NT2/D1 (cell line): ENCODE measurements around the gene PPARGC1A.

Experiments
- DNase-seq: peaks from one replicate; pipeline ENCODE4 v3.0.0-alpha.2; 2011; ENCODE audit warnings: low read depth, low spot score
- H3K27me3 ChIP-seq: 2 replicates; pipeline ENCODE4 v1.6.0; 2011; ENCODE audit warnings: mild to moderate bottlenecking; ENCODE audit not compliant: insufficient read length, insufficient read depth
- H3K36me3 ChIP-seq: 2 replicates; pipeline ENCODE4 v1.6.1; 2011; ENCODE audit warnings: mild to moderate bottlenecking, low read length, mixed read lengths; ENCODE audit not compliant: insufficient read depth, insufficient read length
- H3K4me1 ChIP-seq: 2 replicates; pipeline ENCODE4 v1.5.1; 2011; ENCODE audit not compliant: insufficient read depth, insufficient read length
- H3K4me3 ChIP-seq: 2 replicates; pipeline ENCODE4 v1.5.1; 2011; ENCODE audit warnings: low read depth; ENCODE audit not compliant: insufficient read length
- H3K9ac ChIP-seq: 2 replicates; pipeline ENCODE4 v1.6.0; 2011; ENCODE audit warnings: low read depth; ENCODE audit not compliant: insufficient read length
- H3K9me3 ChIP-seq: 2 replicates; pipeline ENCODE4 v1.5.1; 2011; ENCODE audit warnings: mild to moderate bottlenecking, low read length; ENCODE audit not compliant: insufficient read depth
- SUZ12 ChIP-seq: IDR thresholded peaks from 2 replicates; pipeline ENCODE4 v1.6.1; 2011; ENCODE audit not compliant: insufficient read length, insufficient read depth; ENCODE audit errors: extremely low read depth
- YY1 ChIP-seq: IDR thresholded peaks from 2 replicates; pipeline ENCODE4 v1.6.1; 2011; ENCODE audit not compliant: insufficient read length, insufficient read depth
- ZNF274 ChIP-seq: IDR thresholded peaks from 2 replicates; pipeline ENCODE4 v1.6.1; 2011; ENCODE audit warnings: mild to moderate bottlenecking, low read depth, low read length

The PPARGC1A gene

DNA sequence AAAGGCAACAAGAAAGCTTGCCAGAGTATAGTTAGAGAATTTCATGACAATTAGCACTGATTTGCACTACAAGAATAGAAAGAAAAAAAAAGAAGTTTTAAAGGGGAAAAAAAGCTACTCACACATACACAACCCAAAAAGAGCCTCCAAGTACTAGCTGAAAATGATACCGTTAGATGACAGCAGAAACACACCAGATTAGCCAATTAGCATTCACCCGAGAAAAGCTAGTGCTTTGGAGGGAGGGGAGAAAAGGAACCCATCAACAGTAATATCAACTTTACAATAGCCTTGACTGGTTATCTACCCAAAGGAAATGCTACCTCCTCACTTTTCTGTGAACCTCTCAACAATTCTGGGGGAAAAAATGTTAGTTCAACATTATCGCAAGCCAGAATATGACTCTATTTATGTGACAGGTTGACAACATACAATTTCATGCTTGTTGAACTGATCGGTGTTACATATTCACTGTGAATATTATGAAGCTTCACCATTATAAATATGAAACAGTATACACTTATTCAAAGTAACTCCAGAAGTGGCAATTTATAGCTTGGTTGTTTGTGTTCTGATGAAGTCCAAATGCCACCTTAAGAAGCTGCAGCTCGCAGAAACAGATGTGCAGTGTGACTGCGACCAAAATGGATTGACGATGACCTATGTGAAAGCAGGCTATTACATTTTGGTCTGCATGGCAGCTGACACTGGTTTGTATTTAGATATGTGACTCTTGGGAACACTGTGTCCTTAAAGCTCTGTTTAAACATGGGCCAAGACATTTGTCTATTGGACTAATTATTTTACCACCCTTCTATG is 15.9 kb downstream of the PPARGC1A start:
- Histone ChIP-seq H3K27me3 (no peaks in the 10 kb centered on the region), H3K36me3 (no peaks in the 10 kb centered on the region), H3K9me3 (no peaks in the 10 kb centered on the region), H3K9ac (no peak overlapping the region), H3K4me3 (no peak overlapping the region), H3K4me1 (peaks cover 2% of the 10 kb centered on the region)
- TF ChIP-seq ZNF274 = no peak
- DNase-seq = no peak

DNA sequence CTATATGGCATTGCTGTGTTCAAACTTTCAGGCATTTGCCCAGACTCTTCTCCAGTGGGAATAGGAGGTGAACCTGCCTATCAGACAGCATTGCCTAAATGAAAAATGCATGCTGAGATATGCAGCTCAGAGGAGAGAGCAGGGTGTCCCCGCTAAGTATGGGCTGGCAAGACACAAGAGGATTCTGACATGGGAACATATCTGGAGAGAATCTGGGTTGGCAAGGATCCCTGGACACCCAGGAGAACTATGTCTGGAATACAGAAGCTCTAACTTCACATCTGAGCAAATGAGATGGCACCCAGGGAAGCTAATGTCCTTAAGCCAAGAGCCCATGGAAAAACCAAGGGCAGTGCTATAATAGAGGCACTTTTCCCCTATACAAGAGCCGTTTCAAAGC is 18.4 kb downstream of the PPARGC1A start:
- Histone ChIP-seq H3K9ac (no peak overlapping the region), H3K27me3 (no peaks in the 10 kb centered on the region), H3K4me1 (no peaks in the 10 kb centered on the region), H3K9me3 (no peaks in the 10 kb centered on the region), H3K36me3 (no peaks in the 10 kb centered on the region), H3K4me3 (no peak overlapping the region)
- no peak for TF ChIP-seq SUZ12
- TF ChIP-seq ZNF274 = no peak
- no peak for TF ChIP-seq YY1
- no peak for DNase-seq

DNA sequence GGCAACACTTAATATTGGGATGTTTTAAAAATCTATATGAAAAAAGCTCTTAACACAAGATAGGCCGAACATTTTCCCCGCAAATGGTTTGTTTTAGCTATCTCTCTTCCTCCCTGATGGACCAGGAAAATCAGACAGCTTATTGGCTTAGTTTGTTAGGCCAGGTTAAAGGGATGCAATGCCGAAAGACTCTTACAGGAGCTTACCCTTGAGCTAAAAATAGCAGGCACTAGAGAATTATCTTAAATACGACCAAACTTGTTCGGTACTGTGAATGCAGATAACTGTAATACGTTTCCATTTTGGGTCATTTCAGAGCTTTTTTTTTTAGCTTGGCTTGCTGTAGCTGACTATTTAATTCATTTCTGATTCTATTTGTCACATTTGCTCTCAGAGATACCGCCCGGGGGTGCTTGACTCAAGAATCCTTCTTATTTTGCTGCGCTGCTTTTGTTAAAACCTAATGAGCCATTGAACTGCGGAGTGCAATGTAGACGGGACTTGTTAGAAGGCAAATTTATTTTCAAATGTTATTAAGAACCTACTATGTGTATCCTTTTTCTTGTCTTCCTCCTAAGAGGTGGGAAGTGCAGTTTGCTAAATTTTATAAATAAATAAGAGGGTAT is 23.3 kb downstream of the PPARGC1A start:
- Histone ChIP-seq H3K9me3 (no peaks in the 10 kb centered on the region), H3K4me1 (no peaks in the 10 kb centered on the region), H3K4me3 (no peak overlapping the region), H3K27me3 (no peaks in the 10 kb centered on the region), H3K9ac (no peak overlapping the region), H3K36me3 (no peaks in the 10 kb centered on the region)
- no peak for DNase-seq
- TF ChIP-seq YY1 (no peak), ZNF274 (no peak), SUZ12 (no peak)

DNA sequence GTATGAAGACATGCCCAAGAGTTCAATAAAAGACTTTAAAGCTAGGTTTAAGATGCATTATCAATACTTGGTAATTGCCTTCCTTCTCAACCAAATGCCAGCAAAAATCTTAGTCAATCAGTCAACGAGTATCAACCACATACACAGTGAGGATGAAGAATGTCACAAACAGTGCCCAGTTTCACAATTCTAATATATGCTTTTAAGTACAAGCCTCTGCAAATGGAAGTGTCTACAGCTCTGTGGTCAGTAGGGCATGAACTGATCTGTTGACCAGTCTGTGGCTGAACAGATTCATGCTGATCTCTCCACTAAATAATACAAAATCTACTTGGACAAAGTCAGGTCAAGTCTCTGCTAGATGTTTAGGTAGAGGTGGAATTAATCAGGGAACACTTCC is 27.9 kb downstream of the PPARGC1A start:
- Histone ChIP-seq H3K9me3 (peaks cover 8% of the 10 kb centered on the region; the same call in 1 of the 2 replicates), H3K27me3 (no peaks in the 10 kb centered on the region), H3K9ac (no peak overlapping the region), H3K36me3 (no peaks in the 10 kb centered on the region), H3K4me3 (no peak overlapping the region), H3K4me1 (no peaks in the 10 kb centered on the region)
- DNase-seq = no peak
- TF ChIP-seq YY1 (no peak), SUZ12 (no peak), ZNF274 (no peak)

DNA sequence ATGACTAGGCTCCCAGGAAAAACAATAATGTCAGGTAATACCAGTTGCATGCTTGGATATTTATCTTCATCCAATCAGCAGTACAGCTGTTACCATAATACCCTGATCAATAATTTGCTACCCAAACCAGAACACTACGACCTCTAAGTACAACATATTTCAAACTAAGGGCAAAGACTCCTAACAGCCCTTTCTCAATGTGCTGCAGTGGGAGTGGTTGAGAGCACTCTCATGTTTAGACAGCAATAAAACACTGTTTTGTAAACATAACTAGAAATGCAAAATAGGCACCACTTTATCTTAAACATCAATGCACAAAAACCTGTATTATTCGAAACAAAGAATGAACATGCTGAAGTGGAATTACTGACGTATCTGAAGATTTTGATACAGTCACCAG is 28.9 kb downstream of the PPARGC1A start:
- Histone ChIP-seq H3K9ac (no peak overlapping the region), H3K36me3 (no peaks in the 10 kb centered on the region)

DNA sequence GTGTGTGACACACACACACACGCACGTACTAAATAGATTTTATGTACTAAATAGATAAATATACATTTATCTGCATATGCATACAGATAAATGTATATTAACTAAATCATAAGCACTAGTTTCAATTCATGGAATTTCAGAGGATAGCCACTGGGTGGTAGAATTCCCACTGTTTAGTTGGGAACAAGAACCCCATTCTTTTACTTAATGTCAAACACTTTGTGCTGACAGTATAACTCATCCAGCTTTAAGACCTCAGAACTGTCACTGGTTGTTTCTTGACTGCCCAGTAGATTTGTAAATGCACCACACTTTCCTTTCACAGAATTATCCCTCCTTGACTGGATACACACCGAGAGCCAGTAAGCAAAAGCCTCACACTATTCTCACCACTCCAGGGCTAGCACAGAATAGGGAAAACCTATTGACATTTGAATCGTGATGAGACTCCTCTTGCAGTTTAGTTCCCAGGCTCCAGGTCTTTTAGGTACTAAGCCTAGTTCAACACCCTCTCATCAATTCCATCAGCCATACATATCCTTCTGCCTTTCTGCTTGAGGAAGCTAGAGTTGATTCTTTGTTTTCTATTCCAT is 32.4 kb downstream of the PPARGC1A start:
- H3K36me3 ChIP-seq = no peaks in the 10 kb centered on the region
- H3K9me3 ChIP-seq = peaks cover 8% of the 10 kb centered on the region; the same call in 1 of the 2 replicates
- DNase-seq = no peak
- no peaks in the 10 kb centered on the region for H3K27me3 ChIP-seq
- no peaks in the 10 kb centered on the region for H3K4me1 ChIP-seq
- no peak overlapping the region for H3K4me3 ChIP-seq
- no peak overlapping the region for H3K9ac ChIP-seq
- TF ChIP-seq ZNF274 = no peak
- TF ChIP-seq SUZ12 = no peak
- TF ChIP-seq YY1 = no peak

More for the DNA sequence above, 28.9 kb downstream of the PPARGC1A start:
- Histone ChIP-seq H3K27me3 (no peaks in the 10 kb centered on the region), H3K9me3 (peaks cover 8% of the 10 kb centered on the region; the same call in 1 of the 2 replicates), H3K4me1 (no peaks in the 10 kb centered on the region), H3K4me3 (no peak overlapping the region)
- no peak for TF ChIP-seq SUZ12
- DNase-seq = no peak

DNA sequence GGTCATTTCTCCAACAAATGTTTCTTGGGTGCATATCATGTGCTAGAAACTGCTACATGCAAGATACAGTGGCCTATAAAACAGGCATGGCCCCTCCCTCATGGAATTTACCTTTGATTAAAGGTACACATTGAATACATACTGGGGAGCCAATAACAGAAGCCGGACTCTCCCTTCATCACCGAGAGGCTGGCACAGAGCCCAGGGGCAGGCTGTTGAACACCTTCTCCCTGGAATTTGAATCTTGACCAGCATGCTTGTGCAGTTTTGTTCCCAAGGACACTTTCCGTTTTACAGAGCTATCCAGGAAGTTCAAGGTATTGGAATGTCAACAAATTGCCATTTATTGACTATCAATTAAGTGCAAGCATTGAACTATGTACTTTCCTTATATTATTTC is 33.2 kb downstream of the PPARGC1A start:
- Histone ChIP-seq H3K36me3 (no peaks in the 10 kb centered on the region), H3K9me3 (peaks cover 8% of the 10 kb centered on the region; the same call in 1 of the 2 replicates), H3K9ac (no peak overlapping the region)

More for the DNA sequence above, 33.2 kb downstream of the PPARGC1A start:
- no peak for TF ChIP-seq SUZ12
- no peak for TF ChIP-seq ZNF274
- no peak for TF ChIP-seq YY1
- Histone ChIP-seq H3K27me3 (no peaks in the 10 kb centered on the region), H3K4me3 (no peak overlapping the region), H3K4me1 (no peaks in the 10 kb centered on the region)
- no peak for DNase-seq
